Thyroid gland (tissue), 4 donors: ENCODE data around the gene MZT2A. TPM values are rescaled to one million over a fixed set of nuclear protein-coding genes. Genes with fewer than 3 reads are reported as not detected.
"Not testable (repeated sequence)": the region's sequence is repeated elsewhere in the genome, so short reads cannot be mapped to it uniquely, and the experiment has no call there.

ENCODE experiments used
- DNase-seq, 2 donors: peaks; one replicate each; pipeline ENCODE4 v3.0.0-alpha.2; 2019
- H3K27ac ChIP-seq, 3 donors: fragments of 200-600 bp; sonication (generic); 1 replicate in 2 of 3; 2 replicates in 1 of 3; pipeline ENCODE4 v1.5.1; 2016 to 2019; ENCODE audit warnings: mild to moderate bottlenecking in 1 of 3, moderate library complexity in 1 of 3
- H3K27me3 ChIP-seq: fragments of 200-600 bp; sonication (generic); one replicate; pipeline ENCODE4 v1.5.1; 2019
- H3K36me3 ChIP-seq, 2 donors: fragments of 200-600 bp; sonication (generic); one replicate each; pipeline ENCODE4 v1.5.1; 2016 to 2019
- H3K4me1 ChIP-seq, 2 donors: fragments of 200-600 bp; sonication (generic); one replicate each; pipeline ENCODE4 v1.5.1; 2017 to 2019
- H3K4me3 ChIP-seq, 3 donors: fragments of 200-600 bp; sonication (generic); replicated peaks in 1 of 3; 1 replicate in 2 of 3; 2 replicates in 1 of 3; pipeline ENCODE4 v1.5.1; 2016; ENCODE audit warnings: mild to moderate bottlenecking in 1 of 3
- H3K9me3 ChIP-seq: fragments of 200-600 bp; sonication (generic); one replicate; pipeline ENCODE4 v1.5.1; 2017
- CTCF ChIP-seq, 6 experiments: fragments of 200-600 bp in 3 of 6; fragments of 450-650 bp in 3 of 6; sonication (generic) in 3 of 6; IDR thresholded peaks; one replicate each; pipeline ENCODE4 v1.5.1; 2016 to 2019; ENCODE audit warnings: antibody characterized with exemption in 6 of 6, mild to moderate bottlenecking in 2 of 6, inconsistent platforms in 1 of 6, moderate library complexity in 1 of 6
- POLR2A ChIP-seq, 2 donors: fragments of 450-650 bp; IDR thresholded peaks; one replicate each; pipeline ENCODE4 v1.6.1; 2017; ENCODE audit warnings: antibody characterized with exemption in 2 of 2, mild to moderate bottlenecking in 2 of 2, moderate library complexity in 1 of 2
- WGBS, 2 donors: methylation state at CpG; one replicate each; pipeline ENCODE4 v1.1.5; 2017; 5-methylcytosine and 5-hydroxymethylcytosine counted together
- intact Hi-C: fragments of 100-400 bp; cut with DNase I; formaldehyde crosslinking; loops from one replicate; pipeline ENCODE4 v1.15.1; 2023
- total RNA-seq, 4 donors: library from RNA; depleted of rRNA; stranded (reverse); fragments of >200 nt; gene quantifications; one replicate each; pipeline ENCODE4 v1.2.3, GENCODE V29; 2016

The MZT2A gene
- total RNA-seq, 4 donors from 2014 or later, result 60.6 to 116 (median 91.8) TPM

- H3K9me3 ChIP-seq, result no peaks in the 10 kb centered on the region
- peak overlapping the region in 1 of 3 donors; percentile 33 for H3K27ac ChIP-seq
- no peak for TF ChIP-seq CTCF (IDR thresholded peaks at IDR 0.05)
- TF ChIP-seq POLR2A (IDR thresholded peaks at IDR 0.05), result no peak
- 83 to 98% methylated on average over 6 to 8 of the region's 9 CpGs for WGBS, 2 donors
- intact Hi-C loops, result loop anchor here (10.0 kb wide), 1 partner anchor 95 kb away; no protein-coding TSS in a partner anchor
- no peaks in the 10 kb centered on the region for H3K27me3 ChIP-seq
- peaks cover 7 to 23% of the 10 kb centered on the region in 2 donors for H3K4me1 ChIP-seq
- H3K4me3 ChIP-seq, result no peak overlapping the region
- no peak for DNase-seq
- H3K36me3 ChIP-seq, result peaks cover 25 to 28% of the 10 kb centered on the region in 2 donors
Measured at GRCh38 chr2:131509615-131510014, 17.4 kb upstream of the MZT2A start.

GRCh38 chr2:131504082-131504750, 12.0 kb upstream of the MZT2A start:
- DNase-seq, H3K4me1 ChIP-seq, H3K9me3 ChIP-seq, H3K27me3 ChIP-seq, H3K27ac ChIP-seq, H3K4me3 ChIP-seq, intact Hi-C loops: not testable (repeated sequence)
- WGBS, 2 donors, result 94% methylated on average over 6 to 7 of the region's 7 CpGs
- peaks cover 35 to 45% of the 10 kb centered on the region in 2 donors for H3K36me3 ChIP-seq

GRCh38 chr2:131503587-131503986, 11.4 kb upstream of the MZT2A start:
- DNase-seq, H3K27me3 ChIP-seq, H3K27ac ChIP-seq, intact Hi-C loops, H3K4me1 ChIP-seq, H3K4me3 ChIP-seq, H3K9me3 ChIP-seq: not testable (repeated sequence)
- WGBS, 2 donors, result 97% methylated on average over 4 of the region's 4 CpGs
- H3K36me3 ChIP-seq, result peaks cover 34 to 39% of the 10 kb centered on the region in 2 donors

- H3K4me3 ChIP-seq, H3K27ac ChIP-seq, H3K9me3 ChIP-seq, H3K27me3 ChIP-seq, intact Hi-C loops, DNase-seq: not testable (repeated sequence)
- Histone ChIP-seq H3K4me1 (peaks cover 9 to 17% of the 10 kb centered on the region in 2 donors), H3K36me3 (peaks cover 12 to 17% of the 10 kb centered on the region in 2 donors)
- WGBS, 2 donors, result 74 to 94% methylated on average over 8 of the region's 8 CpGs
Measured at GRCh38 chr2:131498321-131498973, 6.2 kb upstream of the MZT2A start.

GRCh38 chr2:131495506-131495905, 3.3 kb upstream of the MZT2A start:
- H3K27ac ChIP-seq, H3K4me3 ChIP-seq, H3K9me3 ChIP-seq, H3K36me3 ChIP-seq, H3K27me3 ChIP-seq, intact Hi-C loops, DNase-seq: not testable (repeated sequence)
- H3K4me1 ChIP-seq, result peaks cover 15 to 27% of the 10 kb centered on the region in 2 donors
- 90 to 100% methylated on average over 1 of the region's 1 CpG for WGBS, 2 donors

GRCh38 chr2:131493199-131493968, 1.2 kb upstream of the MZT2A start:
- WGBS, 2 donors, result 1% methylated on average over 29 to 31 of the region's 40 CpGs
- Histone ChIP-seq H3K27ac (peak overlapping the region; percentile 71 to 93 (median 75)), H3K27me3 (no peaks in the 10 kb centered on the region), H3K4me1 (peaks cover 24 to 44% of the 10 kb centered on the region in 2 donors), H3K4me3 (peak overlapping the region; percentile 21 to 80 (median 67)), H3K9me3 (no peaks in the 10 kb centered on the region), H3K36me3 (no peaks in the 10 kb centered on the region)
- peak; percentile 51 to 63 for DNase-seq
- no peak for TF ChIP-seq POLR2A (IDR thresholded peaks at IDR 0.05)
- intact Hi-C loops, result no loop called here

GRCh38 chr2:131492418-131493198, 411 bp upstream of the MZT2A start:
- Histone ChIP-seq H3K4me1 (peaks cover 24 to 46% of the 10 kb centered on the region in 2 donors), H3K9me3 (no peaks in the 10 kb centered on the region), H3K4me3 (peak overlapping the region; percentile 21 to 80 (median 67)), H3K36me3 (no peaks in the 10 kb centered on the region), H3K27me3 (no peaks in the 10 kb centered on the region), H3K27ac (peak overlapping the region; percentile 71 to 93 (median 75))
- peak in 1 of 2 donors; percentile 61 for TF ChIP-seq POLR2A (IDR thresholded peaks at IDR 0.05)
- TF ChIP-seq CTCF (IDR thresholded peaks at IDR 0.05), result peak; percentile 46 to 88 (median 72)
- 1 to 3% methylated on average over 13 to 35 of the region's 79 CpGs for WGBS, 2 donors
- intact Hi-C loops, result no loop called here
- peak; percentile 96 to 97 for DNase-seq

- H3K27me3 ChIP-seq, H3K36me3 ChIP-seq, intact Hi-C loops, H3K9me3 ChIP-seq: not testable (repeated sequence)
- peak; percentile 19 to 37 for DNase-seq
- H3K27ac ChIP-seq, result peak overlapping the region; percentile 54 to 93 (median 74)
- peak overlapping the region in 1 of 3 donors; percentile 80 for H3K4me3 ChIP-seq
- WGBS, 2 donors, result 22 to 28% methylated on average over 2 to 7 of the region's 22 CpGs
- H3K4me1 ChIP-seq, result peaks cover 24 to 46% of the 10 kb centered on the region in 2 donors
Measured at GRCh38 chr2:131491469-131491836, 744 bp downstream of the MZT2A start.

- H3K4me3 ChIP-seq, result peak overlapping the region in 1 of 3 donors; percentile 80
- H3K36me3 ChIP-seq, H3K9me3 ChIP-seq, H3K27me3 ChIP-seq, intact Hi-C loops: not testable (repeated sequence)
- 32 to 52% methylated on average over 18 to 19 of the region's 20 CpGs for WGBS, 2 donors
- H3K4me1 ChIP-seq, result peaks cover 24 to 46% of the 10 kb centered on the region in 2 donors
- peak overlapping the region; percentile 54 to 93 (median 74) for H3K27ac ChIP-seq
- DNase-seq, result peak; percentile 83 to 89
Measured at GRCh38 chr2:131490616-131491468, 1.4 kb downstream of the MZT2A start.
